Fibroblast of mammary gland (primary cell): ENCODE results near the gene PMP22.
A peak's percentile ranks its signal among the peaks of the same experiment; 100 is the strongest.

Experiments
- DNase-seq: peaks from one replicate; pipeline ENCODE4 v3.0.0-alpha.2; 2010; ENCODE audit warnings: low read depth
- H3K4me3 ChIP-seq: 2 replicates; pipeline ENCODE4 v1.5.1; 2011; ENCODE audit warnings: low read depth, mild to moderate bottlenecking, low read length, moderate library complexity; ENCODE audit not compliant: control insufficient read depth
- CTCF ChIP-seq: conservative IDR thresholded peaks from 2 replicates; pipeline ENCODE4 v1.5.1; 2011; ENCODE audit warnings: low read depth, low read length, inconsistent platforms; ENCODE audit not compliant: control insufficient read depth, insufficient read depth

The PMP22 gene

GRCh38 chr17:15197229-15197628, 67.9 kb downstream of the PMP22 start:
- no peak for TF ChIP-seq CTCF
- no peak overlapping the region for H3K4me3 ChIP-seq
- no peak for DNase-seq

- DNase-seq = no peak
- TF ChIP-seq CTCF = no peak
- H3K4me3 ChIP-seq = no peak overlapping the region
These were observed 70.3 kb downstream of the PMP22 start for GRCh38 chr17:15194859-15195277.

DNA sequence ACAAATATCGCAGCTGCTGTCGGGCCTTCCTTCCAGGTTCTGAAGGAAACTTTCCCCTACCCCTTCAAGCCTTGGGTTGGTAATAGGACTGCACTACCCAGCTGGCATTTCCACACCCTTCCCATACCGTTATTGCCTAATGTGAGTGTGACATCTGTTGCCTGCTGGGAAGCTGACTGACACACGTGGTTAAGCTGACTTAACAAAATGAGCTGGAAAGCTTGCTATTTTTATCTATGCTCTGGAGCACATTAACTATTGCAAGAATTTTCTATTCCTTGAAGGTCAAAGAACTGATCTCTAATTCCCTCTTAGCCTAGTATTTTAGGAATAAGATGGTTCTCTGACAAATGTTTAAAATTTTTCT, 79.5 kb downstream of the PMP22 start:
- TF ChIP-seq CTCF = no peak
- peak; percentile 86 for DNase-seq
- H3K4me3 ChIP-seq = no peak overlapping the region

DNA sequence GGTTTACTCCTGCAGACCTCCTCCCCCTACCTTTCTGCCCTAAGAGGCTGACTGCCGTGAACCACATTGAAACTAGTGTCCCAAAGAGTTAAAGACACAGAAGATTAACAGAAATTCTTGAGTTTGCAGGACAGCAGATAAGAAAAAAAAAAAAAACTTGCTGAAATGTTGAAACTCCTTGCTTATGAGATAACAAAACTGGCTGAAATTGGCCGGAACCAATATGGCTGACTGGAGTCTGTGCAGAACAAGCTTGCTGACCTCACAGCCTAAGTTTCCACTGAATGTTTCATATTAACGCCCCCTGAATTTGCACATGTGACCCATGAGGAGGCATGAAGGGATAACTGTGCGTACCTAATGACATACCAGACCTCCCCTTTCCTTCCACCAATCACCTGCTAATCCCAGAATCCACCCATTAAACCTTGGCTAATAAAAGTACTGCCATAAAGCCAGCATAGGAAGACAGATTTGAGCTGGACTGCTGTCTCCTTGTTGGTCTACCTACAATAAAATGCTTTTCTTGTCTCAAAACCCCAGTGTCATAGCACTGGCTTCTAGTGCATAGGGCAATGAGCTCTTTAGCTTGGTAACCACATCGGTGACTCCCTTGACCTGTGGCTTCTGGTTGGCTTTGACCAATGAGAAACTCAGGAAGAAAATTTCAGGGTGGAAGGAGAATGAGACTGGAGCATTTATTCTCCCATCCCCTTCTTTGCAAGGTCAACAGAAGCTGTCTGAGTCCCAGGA, 80.1 kb downstream of the PMP22 start:
- TF ChIP-seq CTCF = no peak
- no peak overlapping the region for H3K4me3 ChIP-seq
- DNase-seq = no peak

DNA sequence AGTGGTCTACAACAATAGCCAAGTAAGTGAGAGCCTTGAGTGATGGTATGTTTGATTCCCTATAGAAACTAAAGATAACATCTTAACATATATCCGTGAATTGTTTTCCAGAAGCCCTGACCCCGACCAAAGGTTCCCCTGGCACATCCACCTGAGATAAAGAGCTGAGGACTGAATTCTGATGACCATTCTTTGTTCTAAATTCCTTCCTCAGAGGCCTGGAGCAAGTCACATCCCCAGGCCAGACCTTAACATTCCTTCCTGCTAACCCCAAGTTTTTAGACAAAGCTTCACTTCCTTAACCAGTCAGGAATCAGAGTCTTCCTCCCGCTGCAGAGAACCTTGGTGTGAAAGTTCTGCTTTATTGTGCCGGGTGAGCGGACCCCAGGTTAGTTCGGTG, 83.3 kb downstream of the PMP22 start:
- DNase-seq = no peak
- H3K4me3 ChIP-seq = no peak overlapping the region
- TF ChIP-seq CTCF = no peak

GRCh38 chr17:15181333-15181732, 83.8 kb downstream of the PMP22 start:
- no peak overlapping the region for H3K4me3 ChIP-seq
- peak; percentile 19 for DNase-seq
- TF ChIP-seq CTCF = no peak
